Measurements from ENCODE around the gene WDR20. TPM values are rescaled to one million over a fixed set of nuclear protein-coding genes. Genes with fewer than 3 reads are reported as not detected.

Gene WDR20
- total RNA-seq, 1 donor from 2014 or later, result 44.8 TPM

DNA sequence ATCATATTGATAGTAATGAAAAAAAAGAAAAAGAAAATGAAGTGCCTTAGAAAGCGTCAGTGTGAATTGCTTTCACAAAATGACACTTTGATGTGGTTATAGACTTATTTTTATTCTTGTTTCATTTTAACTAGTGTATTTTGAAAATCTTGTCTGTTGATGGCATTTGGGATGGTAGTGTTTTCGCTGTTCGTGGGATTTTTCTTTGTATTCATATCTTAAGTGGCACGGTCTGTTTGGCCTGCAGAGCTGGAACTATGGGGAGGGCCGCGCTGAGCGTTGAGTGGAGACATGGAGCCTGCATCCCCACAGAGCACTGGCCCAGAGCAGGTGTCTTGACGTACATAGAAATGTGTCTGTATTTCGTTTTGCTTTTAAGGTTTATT, 61.6 kb downstream of the WDR20 start:
- Histone ChIP-seq H3K27me3 (no peaks in the 10 kb centered on the region), H3K27ac (no peak overlapping the region), H3K9me3 (no peaks in the 10 kb centered on the region), H3K4me3 (no peak overlapping the region), H3K4me1 (no peaks in the 10 kb centered on the region), H3K36me3 (peaks cover 17 to 44% of the 10 kb centered on the region in 2 donors)
- no peak for DNase-seq (ENCODE audit: low spot score in 2 of 2)
- intact Hi-C loops (cut with DNase I), result no loop called here
- TF ChIP-seq, protein P1, sequence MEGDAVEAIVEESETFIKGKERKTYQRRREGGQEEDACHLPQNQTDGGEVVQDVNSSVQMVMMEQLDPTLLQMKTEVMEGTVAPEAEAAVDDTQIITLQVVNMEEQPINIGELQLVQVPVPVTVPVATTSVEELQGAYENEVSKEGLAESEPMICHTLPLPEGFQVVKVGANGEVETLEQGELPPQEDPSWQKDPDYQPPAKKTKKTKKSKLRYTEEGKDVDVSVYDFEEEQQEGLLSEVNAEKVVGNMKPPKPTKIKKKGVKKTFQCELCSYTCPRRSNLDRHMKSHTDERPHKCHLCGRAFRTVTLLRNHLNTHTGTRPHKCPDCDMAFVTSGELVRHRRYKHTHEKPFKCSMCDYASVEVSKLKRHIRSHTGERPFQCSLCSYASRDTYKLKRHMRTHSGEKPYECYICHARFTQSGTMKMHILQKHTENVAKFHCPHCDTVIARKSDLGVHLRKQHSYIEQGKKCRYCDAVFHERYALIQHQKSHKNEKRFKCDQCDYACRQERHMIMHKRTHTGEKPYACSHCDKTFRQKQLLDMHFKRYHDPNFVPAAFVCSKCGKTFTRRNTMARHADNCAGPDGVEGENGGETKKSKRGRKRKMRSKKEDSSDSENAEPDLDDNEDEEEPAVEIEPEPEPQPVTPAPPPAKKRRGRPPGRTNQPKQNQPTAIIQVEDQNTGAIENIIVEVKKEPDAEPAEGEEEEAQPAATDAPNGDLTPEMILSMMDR (IDR thresholded peaks at IDR 0.05), result no peak

DNA sequence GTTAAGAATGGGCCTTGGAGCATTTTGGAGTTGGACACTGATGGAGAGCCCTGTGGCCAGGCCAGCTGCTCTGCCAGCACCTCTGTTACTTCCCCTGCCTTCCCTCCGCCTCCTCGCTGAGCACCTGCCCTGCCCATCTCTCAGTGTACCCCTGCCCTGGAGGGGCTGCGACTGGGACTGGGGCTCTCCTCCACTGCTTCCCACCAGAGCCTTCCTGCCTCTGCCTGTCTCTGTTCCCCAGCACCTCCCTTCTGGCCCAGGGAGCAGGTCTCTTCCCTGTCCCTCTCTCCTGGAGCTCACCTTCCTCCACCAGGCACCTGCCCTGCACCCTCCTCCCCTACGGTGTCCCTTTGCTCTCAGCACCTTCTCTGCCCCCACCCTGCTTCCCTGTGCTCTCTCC, 62.1 kb downstream of the WDR20 start:
- Histone ChIP-seq H3K4me3 (no peak overlapping the region), H3K9me3 (no peaks in the 10 kb centered on the region), H3K27ac (no peak overlapping the region), H3K27me3 (no peaks in the 10 kb centered on the region), H3K4me1 (no peaks in the 10 kb centered on the region), H3K36me3 (peaks cover 17 to 39% of the 10 kb centered on the region in 2 donors)
- TF ChIP-seq, protein P1 (IDR thresholded peaks at IDR 0.05), result no peak
- no peak for DNase-seq (ENCODE audit: low spot score in 2 of 2)
- intact Hi-C loops (cut with DNase I), result no loop called here

DNA sequence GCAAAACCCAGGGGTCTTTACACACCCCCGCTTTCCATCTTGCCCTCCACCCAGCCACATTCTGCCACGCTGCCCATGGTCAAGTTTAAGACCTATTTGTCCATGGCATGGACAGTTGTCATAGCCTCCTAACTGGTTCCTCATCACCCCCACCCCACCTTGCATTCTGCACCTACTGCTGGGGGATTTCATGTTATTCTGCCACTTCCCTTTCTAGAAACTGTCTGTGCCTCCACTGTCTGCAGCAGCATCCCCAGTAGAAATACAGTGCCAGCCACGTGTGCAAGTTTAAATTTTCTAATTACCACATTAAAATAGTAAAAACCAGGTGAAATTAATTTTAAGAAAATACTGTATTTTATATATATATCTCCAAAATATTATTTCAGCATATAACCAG, 63.2 kb downstream of the WDR20 start:
- no peaks in the 10 kb centered on the region for H3K4me1 ChIP-seq
- H3K4me3 ChIP-seq, result no peak overlapping the region
- intact Hi-C loops (cut with DNase I), result no loop called here
- no peaks in the 10 kb centered on the region for H3K27me3 ChIP-seq
- H3K9me3 ChIP-seq, result no peaks in the 10 kb centered on the region
- H3K27ac ChIP-seq, result no peak overlapping the region
- TF ChIP-seq, protein P1 (IDR thresholded peaks at IDR 0.05), result no peak
- no peak for DNase-seq (ENCODE audit: low spot score in 2 of 2)
- peaks cover 18 to 41% of the 10 kb centered on the region in 2 donors for H3K36me3 ChIP-seq

DNA sequence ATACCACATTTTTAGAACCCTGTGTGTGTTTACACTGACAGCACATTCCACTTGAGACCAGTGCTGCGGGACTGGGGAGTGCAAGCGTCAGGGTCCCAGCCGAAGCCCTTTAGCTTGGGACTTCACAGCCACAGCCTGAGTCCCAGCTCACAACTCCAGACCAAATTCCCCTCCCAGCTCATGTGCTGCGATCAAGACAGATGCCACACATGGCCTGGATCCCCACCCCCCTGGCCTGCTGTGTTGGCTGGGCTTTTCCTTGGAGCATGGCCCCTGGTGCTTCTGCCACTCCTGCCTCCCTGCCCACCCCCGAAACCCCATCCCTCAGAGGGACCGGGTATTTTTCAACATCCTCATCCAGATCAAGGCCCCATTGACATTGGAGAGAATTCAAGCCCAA, 63.7 kb downstream of the WDR20 start:
- no peaks in the 10 kb centered on the region for H3K9me3 ChIP-seq
- TF ChIP-seq, protein P1 (IDR thresholded peaks at IDR 0.05), result no peak
- intact Hi-C loops (cut with DNase I), result no loop called here
- no peaks in the 10 kb centered on the region for H3K4me1 ChIP-seq
- H3K27me3 ChIP-seq, result no peaks in the 10 kb centered on the region
- H3K36me3 ChIP-seq, result peaks cover 22 to 37% of the 10 kb centered on the region in 2 donors
- no peak overlapping the region for H3K4me3 ChIP-seq
- peak in 1 of 2 donors; percentile 48 for DNase-seq (ENCODE audit: low spot score in 2 of 2)
- H3K27ac ChIP-seq, result no peak overlapping the region

DNA sequence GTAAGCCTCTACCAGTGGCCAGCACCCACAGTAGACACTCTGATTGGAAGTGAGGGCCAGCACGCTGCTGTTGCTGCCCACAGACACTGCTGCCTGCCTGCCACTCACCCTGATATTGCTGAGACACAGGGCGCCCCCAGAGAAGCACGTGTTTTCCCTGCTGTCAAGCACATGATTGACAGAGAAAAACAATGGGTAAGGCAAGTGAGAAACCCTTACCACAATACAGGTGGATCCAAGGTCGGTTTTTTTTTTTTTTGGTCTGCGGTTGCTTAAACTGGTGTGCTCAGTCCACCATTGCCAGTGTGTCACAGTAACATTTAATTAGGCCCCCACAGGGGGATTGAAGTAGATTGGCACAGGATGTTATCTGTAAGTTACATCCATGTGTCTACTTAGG, 65.9 kb downstream of the WDR20 start:
- H3K36me3 ChIP-seq, result peaks cover 19 to 39% of the 10 kb centered on the region in 2 donors
- H3K27me3 ChIP-seq, result no peaks in the 10 kb centered on the region
- no peaks in the 10 kb centered on the region for H3K9me3 ChIP-seq
- H3K27ac ChIP-seq, result no peak overlapping the region
- DNase-seq (ENCODE audit: low spot score in 2 of 2), result peak in 1 of 2 donors; percentile 27
- TF ChIP-seq, protein P1 (IDR thresholded peaks at IDR 0.05), result no peak
- intact Hi-C loops (cut with DNase I), result no loop called here
- no peaks in the 10 kb centered on the region for H3K4me1 ChIP-seq
- no peak overlapping the region for H3K4me3 ChIP-seq

DNA sequence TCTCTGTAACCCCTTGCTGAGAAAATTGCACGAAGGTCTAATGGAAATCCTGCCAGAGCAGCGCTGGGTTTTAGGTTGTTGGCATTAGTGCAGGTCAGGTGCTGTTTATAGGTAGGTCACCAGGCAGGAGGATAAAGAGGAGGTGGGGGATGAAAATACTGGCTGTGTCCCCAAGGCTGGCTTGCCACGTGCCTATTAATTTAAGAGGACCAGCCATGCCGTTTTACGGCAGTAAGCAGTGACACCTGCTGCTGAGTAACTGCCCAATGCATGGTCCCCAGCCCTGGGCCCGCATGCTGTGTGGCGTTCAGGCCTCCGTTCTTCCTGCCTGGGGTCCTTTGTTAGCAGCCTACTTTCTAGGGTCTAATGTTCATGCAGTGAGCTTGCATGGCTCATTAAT, 67.2 kb downstream of the WDR20 start:
- no peak overlapping the region for H3K4me3 ChIP-seq
- no peaks in the 10 kb centered on the region for H3K4me1 ChIP-seq
- intact Hi-C loops (cut with DNase I), result no loop called here
- DNase-seq (ENCODE audit: low spot score in 2 of 2), result peak in 1 of 2 donors; percentile 50
- TF ChIP-seq, protein P1 (IDR thresholded peaks at IDR 0.05), result no peak
- no peaks in the 10 kb centered on the region for H3K9me3 ChIP-seq
- H3K27ac ChIP-seq, result no peak overlapping the region
- no peaks in the 10 kb centered on the region for H3K27me3 ChIP-seq
- H3K36me3 ChIP-seq, result peaks cover 24 to 39% of the 10 kb centered on the region in 2 donors
